ENCODE measurements around the gene TNNI2.

TNNI2 gene

GRCh38 chr11:1822648-1823375 is 16.0 kb upstream of the TNNI2 start:
- DNase-seq = no peak

GRCh38 chr11:1823376-1824220 is 15.2 kb upstream of the TNNI2 start:
- no peak for DNase-seq

- DNase-seq = no peak
These were observed 14.4 kb upstream of the TNNI2 start for GRCh38 chr11:1824221-1825038.

- DNase-seq = no peak
These were observed 13.6 kb upstream of the TNNI2 start for GRCh38 chr11:1825039-1825740.

- no peak for DNase-seq
These were observed 12.9 kb upstream of the TNNI2 start for GRCh38 chr11:1825785-1826451.

GRCh38 chr11:1826552-1827094 is 12.2 kb upstream of the TNNI2 start:
- DNase-seq = peak; percentile 25

GRCh38 chr11:1827095-1827813 is 11.5 kb upstream of the TNNI2 start:
- DNase-seq = peak; percentile 93

GRCh38 chr11:1827931-1828330 is 10.8 kb upstream of the TNNI2 start:
- no peak for DNase-seq

- no peak for DNase-seq
These were observed 10.2 kb upstream of the TNNI2 start for GRCh38 chr11:1828542-1828941.

- no peak for DNase-seq
These were observed 9.6 kb upstream of the TNNI2 start for GRCh38 chr11:1829039-1829820.

- no peak for DNase-seq
These were observed 8.8 kb upstream of the TNNI2 start for GRCh38 chr11:1830004-1830321.

GRCh38 chr11:1830322-1831223 is 8.2 kb upstream of the TNNI2 start:
- peak; percentile 84 for DNase-seq

GRCh38 chr11:1831338-1832210 is 7.2 kb upstream of the TNNI2 start:
- no peak for DNase-seq

GRCh38 chr11:1832211-1832919 is 6.4 kb upstream of the TNNI2 start:
- DNase-seq = peak; percentile 62

GRCh38 chr11:1832920-1833295 is 5.9 kb upstream of the TNNI2 start:
- no peak for DNase-seq

- DNase-seq = peak; percentile 13
These were observed 4.6 kb upstream of the TNNI2 start for GRCh38 chr11:1834062-1834610.

All from NCI-H69 (cell line).